Measurements from ENCODE around the gene NUP58. TPM values are rescaled to one million over a fixed set of nuclear protein-coding genes. Genes with fewer than 3 reads are reported as not detected.
A peak's percentile ranks its signal among the peaks of the same experiment; 100 is the strongest.

The NUP58 gene
- total RNA-seq, 3 donors from 2014 or later (not counting 1 experiment from before 2014, with no cell fraction given) = 47.4 to 60.0 (median 50.6) TPM

DNA sequence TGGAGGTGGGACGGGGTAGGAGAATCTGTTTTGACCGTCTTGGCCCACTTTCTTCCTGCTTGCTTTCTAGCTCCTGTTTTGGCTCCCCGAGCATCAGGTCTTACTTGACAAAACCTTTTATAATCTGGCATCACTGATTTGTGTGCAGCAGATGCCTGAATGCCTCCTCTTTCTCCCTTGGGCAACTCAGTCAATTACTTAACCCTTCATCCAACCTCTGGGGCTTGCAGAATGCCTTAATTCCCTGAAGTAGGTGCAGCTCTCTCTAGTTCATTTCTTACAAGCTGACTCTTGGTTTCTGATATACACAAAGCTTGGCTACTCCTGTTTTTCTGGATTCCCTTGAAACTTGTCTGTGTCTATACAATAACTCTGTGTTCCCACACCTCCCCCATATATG lies 5.7 kb upstream of the NUP58 start:
- TF ChIP-seq, protein P1, sequence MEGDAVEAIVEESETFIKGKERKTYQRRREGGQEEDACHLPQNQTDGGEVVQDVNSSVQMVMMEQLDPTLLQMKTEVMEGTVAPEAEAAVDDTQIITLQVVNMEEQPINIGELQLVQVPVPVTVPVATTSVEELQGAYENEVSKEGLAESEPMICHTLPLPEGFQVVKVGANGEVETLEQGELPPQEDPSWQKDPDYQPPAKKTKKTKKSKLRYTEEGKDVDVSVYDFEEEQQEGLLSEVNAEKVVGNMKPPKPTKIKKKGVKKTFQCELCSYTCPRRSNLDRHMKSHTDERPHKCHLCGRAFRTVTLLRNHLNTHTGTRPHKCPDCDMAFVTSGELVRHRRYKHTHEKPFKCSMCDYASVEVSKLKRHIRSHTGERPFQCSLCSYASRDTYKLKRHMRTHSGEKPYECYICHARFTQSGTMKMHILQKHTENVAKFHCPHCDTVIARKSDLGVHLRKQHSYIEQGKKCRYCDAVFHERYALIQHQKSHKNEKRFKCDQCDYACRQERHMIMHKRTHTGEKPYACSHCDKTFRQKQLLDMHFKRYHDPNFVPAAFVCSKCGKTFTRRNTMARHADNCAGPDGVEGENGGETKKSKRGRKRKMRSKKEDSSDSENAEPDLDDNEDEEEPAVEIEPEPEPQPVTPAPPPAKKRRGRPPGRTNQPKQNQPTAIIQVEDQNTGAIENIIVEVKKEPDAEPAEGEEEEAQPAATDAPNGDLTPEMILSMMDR (IDR thresholded peaks at IDR 0.05) = no peak
- WGBS (ENCODE audit: insufficient coverage) = 75% methylated on average over 3 of the region's 3 CpGs
- intact Hi-C loops (cut with micrococcal nuclease) = no loop called here
- Histone ChIP-seq H3K4me1 (ENCODE audit: control insufficient read depth, insufficient read depth, low read length) (peaks cover 4% of the 10 kb centered on the region), H3K27me3 (ENCODE audit: control insufficient read depth, insufficient read depth, low read length) (peaks cover 10% of the 10 kb centered on the region), H3K36me3 (ENCODE audit: control insufficient read depth, insufficient read depth, low read length) (no peaks in the 10 kb centered on the region), H3K4me3 (ENCODE audit: low read length) (no peak overlapping the region), H3K9me3 (ENCODE audit: control insufficient read depth, insufficient read depth, low read length) (no peaks in the 10 kb centered on the region), H3K27ac (ENCODE audit: low read length) (no peak overlapping the region)
- H3K4me1 Mint-ChIP-seq = peaks cover 1 to 2% of the 10 kb centered on the region in 2 donors
- peaks cover 32 to 57% of the 10 kb centered on the region in 2 donors for H3K27me3 Mint-ChIP-seq (ENCODE audit: low read depth in 2 of 2)
- no peak overlapping the region for H3K27ac Mint-ChIP-seq
- ATAC-seq = no peak
- no peaks in the 10 kb centered on the region for H3K36me3 Mint-ChIP-seq
- H3K4me3 Mint-ChIP-seq = no peak overlapping the region
- DNase-seq = no peak
- no peaks in the 10 kb centered on the region for H3K9me3 Mint-ChIP-seq

DNA sequence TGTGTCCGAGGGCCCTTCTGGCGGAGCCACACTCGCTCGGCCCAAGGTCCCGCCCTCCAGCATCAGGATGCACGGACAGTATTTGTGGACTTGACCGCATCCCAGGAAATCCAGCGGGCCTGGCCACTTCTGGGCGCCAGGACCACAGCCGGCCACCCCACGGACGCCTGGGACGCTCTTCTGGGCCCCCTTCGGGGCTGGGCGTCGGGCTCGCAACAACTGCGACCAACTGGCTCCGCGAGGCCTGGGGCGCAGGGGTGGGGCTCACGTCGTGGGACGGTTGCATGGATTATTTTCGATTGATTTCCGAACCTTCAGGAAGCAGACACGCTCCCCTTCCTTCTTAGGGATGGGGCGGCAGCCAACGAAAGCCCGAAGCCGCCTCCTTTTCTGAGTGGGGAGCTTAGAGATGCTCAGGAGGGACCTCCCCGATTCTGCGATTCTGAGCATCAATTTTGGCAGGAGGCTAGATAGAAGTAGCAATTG lies 521 bp upstream of the NUP58 start:
- intact Hi-C loops (cut with micrococcal nuclease) = loop anchor here (1.0 to 5.0 kb wide), 3 partner anchors 14 to 951 kb away; partner anchors contain the start of genes CDK8 and MTMR6
- Histone ChIP-seq H3K9me3 (ENCODE audit: control insufficient read depth, insufficient read depth, low read length) (no peaks in the 10 kb centered on the region), H3K4me1 (ENCODE audit: control insufficient read depth, insufficient read depth, low read length) (peaks cover 13% of the 10 kb centered on the region), H3K27me3 (ENCODE audit: control insufficient read depth, insufficient read depth, low read length) (peaks cover 10% of the 10 kb centered on the region), H3K4me3 (ENCODE audit: low read length) (peak overlapping the region; percentile 88), H3K27ac (ENCODE audit: low read length) (peak overlapping the region; percentile 93), H3K36me3 (ENCODE audit: control insufficient read depth, insufficient read depth, low read length) (no peaks in the 10 kb centered on the region)
- 27% methylated on average over 33 of the region's 33 CpGs for WGBS (ENCODE audit: insufficient coverage)
- ATAC-seq (peak; percentile 4 to 22 (median 11)), DNase-seq (peak in 1 of 2 donors; percentile 28)
- TF ChIP-seq, protein P1 (IDR thresholded peaks at IDR 0.05) = no peak
- no peaks in the 10 kb centered on the region for H3K9me3 Mint-ChIP-seq
- H3K4me1 Mint-ChIP-seq = peaks cover 30 to 35% of the 10 kb centered on the region in 2 donors
- H3K27ac Mint-ChIP-seq = peak overlapping the region; percentile 91 to 94
- H3K36me3 Mint-ChIP-seq = no peaks in the 10 kb centered on the region
- H3K27me3 Mint-ChIP-seq (ENCODE audit: low read depth in 2 of 2) = peaks cover 14 to 25% of the 10 kb centered on the region in 2 donors
- peak overlapping the region; percentile 90 for H3K4me3 Mint-ChIP-seq

DNA sequence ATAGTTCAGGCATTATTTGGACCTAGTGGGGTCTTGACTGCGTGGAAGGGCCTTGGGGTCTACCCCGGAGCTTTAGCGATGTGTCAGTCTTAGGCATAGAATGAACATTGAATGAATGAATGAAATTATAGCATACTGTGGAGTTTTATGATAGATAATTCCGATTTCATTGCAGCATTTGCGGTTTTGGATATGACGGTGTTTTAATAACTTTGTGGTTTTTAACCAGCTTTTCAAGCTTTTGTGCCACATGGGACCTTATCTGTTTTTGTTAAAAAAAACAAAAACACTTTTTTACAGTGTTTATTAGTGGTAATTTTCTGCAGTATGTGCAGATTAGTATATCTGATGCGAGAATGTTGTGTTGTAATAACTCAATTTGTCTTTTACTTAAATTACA lies 696 bp downstream of the NUP58 start:
- H3K4me1 Mint-ChIP-seq = peaks cover 34 to 40% of the 10 kb centered on the region in 2 donors
- peak overlapping the region; percentile 90 for H3K4me3 Mint-ChIP-seq
- Histone ChIP-seq H3K27me3 (ENCODE audit: control insufficient read depth, insufficient read depth, low read length) (peaks cover under 1% of the 10 kb centered on the region), H3K36me3 (ENCODE audit: control insufficient read depth, insufficient read depth, low read length) (no peaks in the 10 kb centered on the region), H3K27ac (ENCODE audit: low read length) (peak overlapping the region; percentile 93), H3K4me1 (ENCODE audit: control insufficient read depth, insufficient read depth, low read length) (peaks cover 13% of the 10 kb centered on the region), H3K9me3 (ENCODE audit: control insufficient read depth, insufficient read depth, low read length) (no peaks in the 10 kb centered on the region), H3K4me3 (ENCODE audit: low read length) (peak overlapping the region; percentile 88)
- ATAC-seq (no peak), DNase-seq (no peak)
- peaks cover 6 to 13% of the 10 kb centered on the region in 2 donors for H3K27me3 Mint-ChIP-seq (ENCODE audit: low read depth in 2 of 2)
- peak overlapping the region; percentile 91 to 94 for H3K27ac Mint-ChIP-seq
- TF ChIP-seq, protein P1 (IDR thresholded peaks at IDR 0.05) = no peak
- intact Hi-C loops (cut with micrococcal nuclease) = loop anchor here (5.0 kb wide), 2 partner anchors 380 to 950 kb away; partner anchors contain the start of gene CDK8
- H3K36me3 Mint-ChIP-seq = no peaks in the 10 kb centered on the region
- no peaks in the 10 kb centered on the region for H3K9me3 Mint-ChIP-seq
- 3% methylated on average over 7 of the region's 7 CpGs for WGBS (ENCODE audit: insufficient coverage)
